Tibial nerve (tissue), 4 donors: ENCODE data around the gene VMP1.

ENCODE experiments used
- CTCF ChIP-seq, 5 experiments: fragments of 200-600 bp in 3 of 5; fragments of 450-650 bp in 2 of 5; sonication (generic) in 3 of 5; IDR thresholded peaks; one replicate each; pipeline ENCODE4 v1.5.1; 2016 to 2019; ENCODE audit warnings: antibody characterized with exemption in 5 of 5, mild to moderate bottlenecking in 3 of 5, moderate library complexity in 2 of 5
- EP300 ChIP-seq, 2 donors: sonication (generic); formaldehyde crosslinking; IDR thresholded peaks; one replicate each; pipeline ENCODE4 v1.6.1; 2017; ENCODE audit warnings: antibody characterized with exemption in 2 of 2, mild to moderate bottlenecking in 1 of 2
- POLR2A ChIP-seq, 2 donors: fragments of 450-650 bp; IDR thresholded peaks; one replicate each; pipeline ENCODE4 v1.6.1; 2017; ENCODE audit warnings: antibody characterized with exemption in 2 of 2, mild to moderate bottlenecking in 2 of 2, moderate library complexity in 2 of 2

GRCh38 chr17:59707971-59708430 is 547 bp downstream of the VMP1 start:
- TF ChIP-seq CTCF (IDR thresholded peaks at IDR 0.05) (no peak), EP300 (IDR thresholded peaks at IDR 0.05) (no peak), POLR2A (IDR thresholded peaks at IDR 0.05) (no peak)
